Activated CD4-positive, alpha-beta T cell treated with anti-CD3 and anti-CD28 coated beads, Interleukin-2, amount 10 ng/mL, durations not matched to agents 7 days and 5 days (primary cell): ENCODE measurements around the gene CTAG1B. TPM values are rescaled to one million over a fixed set of nuclear protein-coding genes. Genes with fewer than 3 reads are reported as not detected.
"Not testable (repeated sequence)": the region's sequence is repeated elsewhere in the genome, so short reads cannot be mapped to it uniquely, and the experiment has no call there.

Source experiments
- CTCF ChIA-PET: fragments of 350-600 bp; sonication (Branson Sonifier 250); formaldehyde crosslinking; loops from one replicate; lab custom pipeline; 2021; ENCODE audit warnings: antibody characterized with exemption; lab: Charles Lee
- POLR2A ChIA-PET: fragments of 350-600 bp; sonication (Branson Sonifier 250); formaldehyde crosslinking; loops from one replicate; lab custom pipeline; 2021; ENCODE audit warnings: antibody characterized with exemption; lab: Charles Lee
- DNase-seq: peaks from one replicate; pipeline ENCODE4 v3.0.0-alpha.2; 2020
- H3K27ac Mint-ChIP-seq: one replicate; pipeline ENCODE4 v1.8.0; 2021; ENCODE audit warnings: mild to moderate bottlenecking, moderate library complexity, mixed read lengths
- H3K27me3 Mint-ChIP-seq: one replicate; pipeline ENCODE4 v1.8.0; 2021; ENCODE audit warnings: mixed read lengths
- H3K36me3 Mint-ChIP-seq: one replicate; pipeline ENCODE4 v1.8.0; 2021; ENCODE audit warnings: low read depth, mixed read lengths
- H3K4me1 Mint-ChIP-seq: one replicate; pipeline ENCODE4 v1.8.0; 2021; ENCODE audit warnings: mixed read lengths
- H3K4me3 Mint-ChIP-seq: one replicate; pipeline ENCODE4 v1.8.0; 2021; ENCODE audit warnings: mild to moderate bottlenecking, moderate library complexity, mixed read lengths
- H3K9me3 Mint-ChIP-seq: one replicate; pipeline ENCODE4 v1.8.0; 2021; ENCODE audit warnings: mixed read lengths
- total RNA-seq, 2 experiments: library from RNA; stranded (reverse); gene quantifications; one replicate each; pipeline ENCODE4 v1.2.3, GENCODE V29; 2021

The CTAG1B gene
- total RNA-seq, 2 experiments from 2014 or later: not detected

DNA sequence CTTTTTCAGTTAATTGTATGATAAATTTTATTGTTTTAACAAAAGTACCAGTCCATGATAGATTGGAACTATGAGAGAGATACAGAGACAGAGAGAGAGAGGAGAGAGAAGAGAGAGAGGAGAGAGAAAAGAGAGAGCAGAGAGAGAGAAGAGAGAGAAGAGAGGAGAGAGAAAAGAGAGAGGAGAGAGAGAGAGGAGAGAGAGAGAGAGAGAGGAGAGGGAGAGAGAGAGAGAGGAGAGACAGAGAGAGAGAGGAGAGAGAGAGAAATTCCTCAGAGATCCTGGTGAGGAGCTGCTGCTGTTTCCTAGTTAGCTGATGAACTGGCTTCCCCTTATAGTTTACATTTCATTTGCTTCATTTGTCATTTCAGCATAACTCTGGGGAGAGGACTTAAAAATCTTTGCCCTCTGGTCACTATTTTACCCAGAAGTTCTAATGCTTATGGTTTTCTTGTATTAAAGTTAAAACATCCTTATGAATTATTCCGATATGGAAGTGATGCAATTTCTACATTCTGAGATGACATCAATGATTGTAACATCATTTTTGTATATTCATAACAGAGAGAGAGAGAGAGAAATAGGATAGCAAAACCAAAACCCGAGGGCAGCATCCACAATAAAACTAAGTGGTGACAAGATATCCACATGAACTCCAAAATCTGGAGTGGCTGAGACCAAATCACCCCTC, 23.4 kb downstream of the CTAG1B start:
- Mint-ChIP-seq H3K27me3 (peaks cover 5% of the 10 kb centered on the region), H3K4me1 (peaks cover 10% of the 10 kb centered on the region), H3K27ac (no peak overlapping the region), H3K9me3 (no peaks in the 10 kb centered on the region), H3K4me3 (no peak overlapping the region), H3K36me3 (no peaks in the 10 kb centered on the region)
- ChIA-PET POLR2A (no interaction called here), CTCF (no interaction called here)
- no peak for DNase-seq

DNA sequence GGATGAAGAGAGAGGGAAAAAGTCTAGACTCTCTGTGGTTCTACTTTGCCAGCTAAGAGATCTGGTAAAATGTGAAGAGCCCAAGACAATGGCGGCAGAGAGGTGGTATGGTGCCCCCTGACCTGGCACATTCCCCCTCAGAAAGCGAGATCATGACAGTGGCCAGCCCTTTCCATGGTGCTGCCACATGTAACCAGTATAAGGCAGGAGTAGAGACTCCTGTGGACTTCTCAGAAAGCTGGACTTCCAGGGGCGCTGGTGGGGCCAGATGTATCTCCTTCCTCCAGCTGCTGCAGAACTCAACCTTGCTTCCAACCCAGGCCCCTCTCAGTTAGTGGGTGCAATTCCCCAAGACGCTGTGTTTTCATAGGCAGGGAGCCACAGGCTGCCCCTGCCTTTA, 24.6 kb downstream of the CTAG1B start:
- peaks cover 5% of the 10 kb centered on the region for H3K27me3 Mint-ChIP-seq
- DNase-seq: no peak
- H3K27ac Mint-ChIP-seq: no peak overlapping the region
- ChIA-PET CTCF (no interaction called here), POLR2A (no interaction called here)
- no peaks in the 10 kb centered on the region for H3K36me3 Mint-ChIP-seq
- H3K4me3 Mint-ChIP-seq: no peak overlapping the region
- peaks cover 10% of the 10 kb centered on the region for H3K4me1 Mint-ChIP-seq
- no peaks in the 10 kb centered on the region for H3K9me3 Mint-ChIP-seq

DNA sequence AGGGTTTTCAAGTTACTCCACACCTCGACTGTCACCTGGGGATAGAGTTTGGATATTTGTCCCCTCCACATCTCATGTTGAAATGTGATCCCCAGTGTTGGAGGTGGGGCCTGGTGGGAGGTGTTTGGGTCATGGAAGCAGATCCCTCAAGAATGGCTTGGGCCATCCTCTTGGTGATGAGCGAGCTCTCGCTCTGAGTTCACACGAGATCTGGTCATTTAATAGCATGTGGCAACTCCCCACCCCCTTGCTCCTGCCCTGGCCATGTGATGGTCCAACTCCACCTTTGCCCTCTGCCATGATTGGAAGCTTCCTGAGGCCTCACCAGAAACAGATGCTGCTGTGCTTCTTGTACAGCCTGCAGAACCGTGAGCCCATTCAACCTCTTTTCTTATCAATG, 25.9 kb downstream of the CTAG1B start:
- H3K27ac Mint-ChIP-seq: no peak overlapping the region
- H3K4me1 Mint-ChIP-seq: peaks cover 10% of the 10 kb centered on the region
- no peak overlapping the region for H3K4me3 Mint-ChIP-seq
- H3K36me3 Mint-ChIP-seq: no peaks in the 10 kb centered on the region
- CTCF ChIA-PET: interaction anchor here (1.2 kb wide), 1 partner anchor 9 kb away, joined by 3 read pairs; no protein-coding TSS in a partner anchor
- H3K9me3 Mint-ChIP-seq: no peaks in the 10 kb centered on the region
- peaks cover 5% of the 10 kb centered on the region for H3K27me3 Mint-ChIP-seq
- no peak for DNase-seq
- POLR2A ChIA-PET: no interaction called here

DNA sequence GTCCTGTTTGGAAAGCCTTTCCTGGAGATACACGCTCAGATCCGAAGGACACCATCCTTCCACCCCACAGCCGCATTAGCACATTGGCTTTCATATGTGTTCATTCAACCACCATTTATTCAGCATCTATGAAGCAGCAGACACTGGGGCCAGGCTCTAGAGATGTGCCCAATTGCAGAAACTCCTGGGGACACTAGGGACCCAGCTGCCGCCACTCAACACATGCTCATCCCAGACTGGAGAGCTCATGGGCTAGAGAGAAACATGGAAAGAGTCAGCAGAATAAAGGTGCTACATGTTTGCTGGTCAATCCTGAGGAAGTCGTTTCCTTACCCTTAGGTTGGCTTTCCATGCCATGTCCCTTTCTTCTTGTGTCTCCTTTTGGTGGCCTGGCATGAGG, 26.6 kb downstream of the CTAG1B start:
- Mint-ChIP-seq H3K4me3 (no peak overlapping the region), H3K27ac (no peak overlapping the region), H3K9me3 (no peaks in the 10 kb centered on the region), H3K36me3 (no peaks in the 10 kb centered on the region), H3K4me1 (peaks cover 10% of the 10 kb centered on the region), H3K27me3 (peaks cover 5% of the 10 kb centered on the region)
- ChIA-PET POLR2A (no interaction called here), CTCF (interaction anchor here (1.2 kb wide), 1 partner anchor 10 kb away, joined by 3 read pairs; no protein-coding TSS in a partner anchor)
- DNase-seq: no peak

DNA sequence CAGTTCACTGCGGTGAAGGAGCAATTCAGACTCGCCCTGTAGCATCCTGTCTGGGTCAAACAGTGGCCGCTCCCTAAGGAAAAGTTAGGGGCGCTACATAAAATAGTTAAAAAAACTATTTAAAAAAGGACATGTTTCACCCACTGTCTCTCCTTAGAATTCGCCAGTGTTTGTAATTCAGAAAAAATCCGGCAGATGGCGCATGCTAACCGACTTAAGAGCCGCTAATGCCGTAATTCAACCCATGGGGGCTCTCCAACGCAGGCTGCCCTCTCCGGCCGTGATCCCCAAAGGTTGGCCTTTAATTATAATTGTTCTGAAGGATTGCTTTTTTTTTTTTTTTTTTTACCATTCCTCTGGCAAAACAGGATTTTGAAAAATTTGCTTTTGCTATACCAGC, 28.7 kb downstream of the CTAG1B start:
- H3K9me3 Mint-ChIP-seq, H3K36me3 Mint-ChIP-seq, H3K4me3 Mint-ChIP-seq, H3K27ac Mint-ChIP-seq, CTCF ChIA-PET, POLR2A ChIA-PET, H3K4me1 Mint-ChIP-seq, H3K27me3 Mint-ChIP-seq, DNase-seq: not testable (repeated sequence)

DNA sequence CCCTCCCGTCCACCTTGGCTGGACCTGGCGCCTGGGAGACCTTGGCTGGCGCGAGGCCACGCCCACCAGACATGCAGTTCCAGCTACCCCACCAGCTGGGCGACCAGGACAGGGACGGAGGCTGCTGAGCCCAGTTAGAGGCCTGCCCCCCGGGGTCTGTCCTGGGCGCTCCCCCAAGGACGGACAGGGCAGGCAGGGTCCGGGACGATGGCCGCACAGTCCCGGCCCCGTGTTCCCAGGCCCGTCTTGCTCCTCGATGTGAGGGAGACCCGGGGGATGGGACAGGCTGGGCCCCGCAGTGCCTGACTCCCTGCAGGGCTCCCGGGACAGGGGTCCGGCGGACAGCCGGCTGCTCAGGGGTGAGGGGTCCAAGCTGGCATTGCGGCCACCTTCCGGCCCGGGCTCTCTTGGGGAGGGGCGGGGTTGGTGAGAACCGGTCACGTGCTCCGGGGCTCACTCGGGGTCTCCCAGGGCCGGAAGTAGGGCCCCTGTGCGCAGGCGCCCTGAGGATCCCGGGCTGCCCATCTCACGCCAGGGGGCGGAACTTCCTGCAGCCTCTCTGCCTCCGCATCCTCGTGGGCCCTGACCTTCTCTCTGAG, 34.4 kb downstream of the CTAG1B start, which contains the start of gene CTAG1A:
Gene CTAG1A, plus strand, starts transcription at position 549 of the 599 bp plus-strand sequence. CDS start 74 bp downstream, outside the sequence.
- H3K4me1 Mint-ChIP-seq, H3K9me3 Mint-ChIP-seq, POLR2A ChIA-PET, H3K36me3 Mint-ChIP-seq, DNase-seq, H3K4me3 Mint-ChIP-seq, H3K27me3 Mint-ChIP-seq, CTCF ChIA-PET, H3K27ac Mint-ChIP-seq: not testable (repeated sequence)

DNA sequence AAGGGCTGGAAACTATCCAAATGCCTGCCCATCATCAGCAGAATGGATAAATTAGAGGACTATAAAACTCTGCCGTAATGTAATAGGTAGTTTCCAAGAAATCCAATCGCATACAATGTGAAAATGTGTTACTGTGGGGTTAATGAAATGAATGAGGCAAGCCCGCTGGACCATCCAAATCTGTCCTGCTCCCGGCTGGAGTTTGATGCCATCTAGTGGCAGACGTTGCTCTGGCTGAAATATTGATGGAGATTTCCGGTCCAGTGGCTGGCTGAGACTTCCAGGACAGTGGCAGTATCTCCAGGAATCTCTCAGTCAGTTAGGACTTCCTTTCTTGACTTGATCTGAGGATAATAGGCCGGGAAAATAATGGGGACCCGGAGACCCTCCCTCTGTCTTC, 36.1 kb downstream of the CTAG1B start:
- H3K9me3 Mint-ChIP-seq, H3K4me3 Mint-ChIP-seq, H3K4me1 Mint-ChIP-seq, CTCF ChIA-PET, H3K27ac Mint-ChIP-seq, POLR2A ChIA-PET, H3K27me3 Mint-ChIP-seq, DNase-seq, H3K36me3 Mint-ChIP-seq: not testable (repeated sequence)

DNA sequence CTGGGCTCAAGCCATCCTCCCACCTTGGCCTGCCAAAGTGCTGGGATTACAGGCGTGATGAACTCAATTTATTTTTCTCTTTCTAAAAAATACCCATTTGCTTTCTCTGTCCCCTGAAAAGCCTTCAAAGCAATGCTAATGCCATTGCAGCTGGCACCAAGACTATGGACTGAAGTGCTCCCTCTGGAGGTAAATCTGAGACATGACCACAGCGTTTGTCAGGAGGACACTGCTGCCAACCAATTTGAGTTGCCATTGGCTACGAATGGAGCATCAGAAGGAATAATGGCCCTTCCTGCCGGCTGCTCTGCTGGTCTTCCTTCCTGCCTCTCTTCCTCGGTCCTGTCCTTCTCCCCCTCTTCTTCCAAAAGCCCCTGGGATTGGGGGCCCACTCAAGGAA, 44.0 kb downstream of the CTAG1B start:
- H3K4me3 Mint-ChIP-seq, POLR2A ChIA-PET: not testable (repeated sequence)

DNA sequence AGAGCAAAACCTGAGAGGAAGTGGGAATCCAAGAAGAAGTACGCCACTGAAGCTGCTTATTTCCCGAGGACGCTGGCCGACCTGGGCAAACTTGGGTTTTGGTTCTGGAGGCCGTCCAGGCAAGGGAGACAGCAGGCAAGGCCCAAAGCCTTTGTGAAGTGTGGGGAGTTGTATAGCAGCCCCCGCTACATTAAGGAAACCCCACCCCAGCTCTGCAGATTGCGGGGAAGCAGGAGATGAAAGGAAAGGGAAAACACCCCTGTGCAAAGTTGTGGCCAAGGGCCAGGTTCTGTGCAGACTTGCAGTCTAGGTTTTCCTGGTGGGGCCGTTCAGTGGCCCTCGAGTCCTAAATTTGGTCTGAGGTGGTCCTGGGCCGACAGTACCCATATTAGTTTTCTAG, 46.0 kb downstream of the CTAG1B start:
- H3K27ac Mint-ChIP-seq, H3K4me1 Mint-ChIP-seq, H3K27me3 Mint-ChIP-seq, DNase-seq, H3K9me3 Mint-ChIP-seq, POLR2A ChIA-PET, H3K4me3 Mint-ChIP-seq, H3K36me3 Mint-ChIP-seq, CTCF ChIA-PET: not testable (repeated sequence)

More for the DNA sequence above, 44.0 kb downstream of the CTAG1B start:
- DNase-seq, H3K36me3 Mint-ChIP-seq, H3K4me1 Mint-ChIP-seq, H3K27me3 Mint-ChIP-seq, CTCF ChIA-PET, H3K27ac Mint-ChIP-seq, H3K9me3 Mint-ChIP-seq: not testable (repeated sequence)

DNA sequence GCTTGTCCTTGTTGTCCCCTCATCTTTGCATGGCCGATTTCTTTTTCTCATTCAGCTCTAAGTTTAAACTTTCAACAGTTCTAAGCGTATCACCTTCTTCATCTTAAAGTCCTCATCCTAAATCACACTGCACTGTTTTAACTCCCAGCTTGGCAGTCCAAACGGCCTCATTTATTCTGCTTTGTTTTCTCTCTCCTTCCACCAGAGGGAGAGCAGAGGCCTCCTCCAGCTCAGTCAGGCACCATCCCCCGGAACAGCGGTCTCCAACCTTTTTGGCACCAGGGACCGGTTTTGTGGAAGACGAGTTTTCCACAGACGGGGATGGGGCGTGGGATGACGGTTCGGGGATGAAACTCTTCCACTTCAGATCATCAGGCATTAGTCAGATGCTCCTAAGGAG, 48.7 kb downstream of the CTAG1B start:
- CTCF ChIA-PET, H3K4me1 Mint-ChIP-seq, POLR2A ChIA-PET, H3K27ac Mint-ChIP-seq, H3K4me3 Mint-ChIP-seq, H3K27me3 Mint-ChIP-seq, H3K9me3 Mint-ChIP-seq, H3K36me3 Mint-ChIP-seq, DNase-seq: not testable (repeated sequence)

Other genes with a start within 250 kb of the CTAG1B start
- 1,000 to 10,000 TPM; 1,440 to 1,524 TPM for gene FLNA, start 244.6 kb downstream of the CTAG1B start, total RNA-seq
- 10 to 100 TPM; 52.1 to 59.9 TPM for gene EMD, start 240.0 kb downstream of the CTAG1B start, total RNA-seq
- 1,000 to 10,000 TPM; 1,884 to 2,727 TPM for gene RPL10, start 220.9 kb downstream of the CTAG1B start, total RNA-seq
- gene DNASE1L1, start 210.0 kb downstream of the CTAG1B start, total RNA-seq: 10 to 100 TPM; 21.8 to 24.3 TPM
- 100 to 1,000 TPM in 1 of 2 experiments, 10 to 100 TPM in 1; 86.6 to 104 TPM for gene TAFAZZIN, start 207.7 kb downstream of the CTAG1B start, total RNA-seq
- gene ATP6AP1, start 190.6 kb downstream of the CTAG1B start, total RNA-seq: 10 to 100 TPM; 46.1 to 46.9 TPM
- gene GDI1, start 182.1 kb downstream of the CTAG1B start, total RNA-seq: 100 to 1,000 TPM; 118 to 123 TPM
- 10 to 100 TPM; 54.3 to 66.9 TPM for gene FAM50A, start 175.1 kb downstream of the CTAG1B start, total RNA-seq
- 10 to 100 TPM; 26.2 to 28.3 TPM for gene PLXNA3, start 161.0 kb downstream of the CTAG1B start, total RNA-seq
- gene LAGE3, start 140.0 kb downstream of the CTAG1B start, total RNA-seq: 10 to 100 TPM; 43.2 to 47.9 TPM
- gene UBL4A, start 132.7 kb downstream of the CTAG1B start, total RNA-seq: 10 to 100 TPM; 46.4 to 47.3 TPM
- 10 to 100 TPM; 21.7 to 26.0 TPM for gene SLC10A3, start 128.7 kb downstream of the CTAG1B start, total RNA-seq
- 10 to 100 TPM; 34.4 to 38.6 TPM for gene FAM3A, start 103.0 kb downstream of the CTAG1B start, total RNA-seq
- gene G6PD, start 72.4 kb downstream of the CTAG1B start, total RNA-seq: 10 to 100 TPM; 64.7 to 69.4 TPM
- 10 to 100 TPM; 41.5 to 46.0 TPM for gene IKBKG, start 71.7 kb downstream of the CTAG1B start, total RNA-seq
- gene CTAG1A, start 34.1 kb downstream of the CTAG1B start, total RNA-seq: not detected
- not detected for gene CTAG2, start 34.3 kb upstream of the CTAG1B start, total RNA-seq
- gene GAB3, start 131.8 kb upstream of the CTAG1B start, total RNA-seq: 1 to 10 TPM; 4.5 to 5.5 TPM
- 10 to 100 TPM; 64.7 to 69.3 TPM for gene DKC1, start 143.6 kb upstream of the CTAG1B start, total RNA-seq
- gene MPP1, start 186.2 kb upstream of the CTAG1B start, total RNA-seq: 10 to 100 TPM; 45.0 to 48.6 TPM
- not detected for gene SMIM9, start 215.4 kb upstream of the CTAG1B start, total RNA-seq